Right lobe of liver (tissue), 4 donors: ENCODE measurements around the gene ERBB4.

Source experiments
- CTCF ChIP-seq, 4 donors: fragments of 200-600 bp in 3 of 4; fragments of 450-650 bp in 1 of 4; IDR thresholded peaks; one replicate each; pipeline versions ENCODE4 v1.5.1 to v1.8.0; 2016 to 2022; ENCODE audit warnings: antibody characterized with exemption in 4 of 4, mild to moderate bottlenecking in 2 of 4
- POLR2A ChIP-seq: fragments of 450-650 bp; IDR thresholded peaks from one replicate; pipeline ENCODE4 v1.6.1; 2017; ENCODE audit warnings: antibody characterized with exemption, mild to moderate bottlenecking
- donor health status: DM: no; HTN: no; CAD: no.
- donor health status: DM: no; HTN: no; CAD: no.
- donor health status: DM: no; HTN: yes; CAD: no.

- no peak for TF ChIP-seq CTCF (IDR thresholded peaks at IDR 0.05)
- TF ChIP-seq POLR2A = no peak
These were observed 537.3 kb downstream of the ERBB4 start for GRCh38 chr2:212001325-212001724.
